Measurements from ENCODE around the gene TMEM184C.

Gene TMEM184C

GRCh38 chr4:147648656-147649055, 31.5 kb downstream of the TMEM184C start:
- no peak for TF ChIP-seq CTCF (IDR thresholded peaks at IDR 0.05; ENCODE audit: extremely low read depth, insufficient read depth, missing control alignments)
- no peak for DNase-seq (ENCODE audit: low spot score)

GRCh38 chr4:147651563-147651962, 34.4 kb downstream of the TMEM184C start:
- in situ Hi-C loops (cut with MboI; ENCODE audit: low pct_unique_long_range_greater_than_20kb, low sequenced_read_pairs, unreplicated experiment): no loop called here
- TF ChIP-seq CTCF (IDR thresholded peaks at IDR 0.05; ENCODE audit: extremely low read depth, insufficient read depth, missing control alignments): no peak

More at GRCh38 chr4:147648656-147649055, 31.5 kb downstream of the TMEM184C start:
- in situ Hi-C loops (cut with MboI; ENCODE audit: low pct_unique_long_range_greater_than_20kb, low sequenced_read_pairs, unreplicated experiment): no loop called here

GRCh38 chr4:147655639-147656038, 38.4 kb downstream of the TMEM184C start:
- in situ Hi-C loops (cut with MboI; ENCODE audit: low pct_unique_long_range_greater_than_20kb, low sequenced_read_pairs, unreplicated experiment): no loop called here
- DNase-seq (ENCODE audit: low spot score): no peak

More at GRCh38 chr4:147651563-147651962, 34.4 kb downstream of the TMEM184C start:
- no peak for DNase-seq (ENCODE audit: low spot score)

GRCh38 chr4:147658501-147658900, 41.3 kb downstream of the TMEM184C start:
- in situ Hi-C loops (cut with MboI; ENCODE audit: low pct_unique_long_range_greater_than_20kb, low sequenced_read_pairs, unreplicated experiment): no loop called here

More at GRCh38 chr4:147655639-147656038, 38.4 kb downstream of the TMEM184C start:
- no peak for TF ChIP-seq CTCF (IDR thresholded peaks at IDR 0.05; ENCODE audit: extremely low read depth, insufficient read depth, missing control alignments)

GRCh38 chr4:147674073-147674472, 56.9 kb downstream of the TMEM184C start:
- no peak for TF ChIP-seq CTCF (IDR thresholded peaks at IDR 0.05; ENCODE audit: extremely low read depth, insufficient read depth, missing control alignments)
- DNase-seq (ENCODE audit: low spot score): no peak
- in situ Hi-C loops (cut with MboI; ENCODE audit: low pct_unique_long_range_greater_than_20kb, low sequenced_read_pairs, unreplicated experiment): no loop called here

More at GRCh38 chr4:147658501-147658900, 41.3 kb downstream of the TMEM184C start:
- DNase-seq (ENCODE audit: low spot score): no peak
- TF ChIP-seq CTCF (IDR thresholded peaks at IDR 0.05; ENCODE audit: extremely low read depth, insufficient read depth, missing control alignments): no peak

GRCh38 chr4:147674496-147674895, 57.3 kb downstream of the TMEM184C start:
- no peak for DNase-seq (ENCODE audit: low spot score)
- in situ Hi-C loops (cut with MboI; ENCODE audit: low pct_unique_long_range_greater_than_20kb, low sequenced_read_pairs, unreplicated experiment): no loop called here
- TF ChIP-seq CTCF (IDR thresholded peaks at IDR 0.05; ENCODE audit: extremely low read depth, insufficient read depth, missing control alignments): no peak

- DNase-seq (ENCODE audit: low spot score): no peak
- in situ Hi-C loops (cut with MboI; ENCODE audit: low pct_unique_long_range_greater_than_20kb, low sequenced_read_pairs, unreplicated experiment): no loop called here
- no peak for TF ChIP-seq CTCF (IDR thresholded peaks at IDR 0.05; ENCODE audit: extremely low read depth, insufficient read depth, missing control alignments)
These were observed 60.9 kb downstream of the TMEM184C start for GRCh38 chr4:147678106-147678505.
